Right renal cortex interstitium (tissue), 3 donors: ENCODE measurements around the gene SPTB. TPM values are rescaled to one million over a fixed set of nuclear protein-coding genes. Genes with fewer than 3 reads are reported as not detected.

Experiments used
- DNase-seq, 3 donors: peaks; one replicate each; pipeline ENCODE4 v3.0.0-alpha.2; 2013; ENCODE audit warnings: low read depth in 3 of 3, low spot score in 2 of 3
- polyA plus RNA-seq, 3 donors: library from polyadenylated mRNA; unstranded; fragments of 120-200 nt; gene quantifications; one replicate each; pipeline ENCODE4 v1.2.1, GENCODE V29; 2013; ENCODE audit not compliant: insufficient read length in 3 of 3

SPTB gene
- polyA plus RNA-seq, 3 donors = 11.0 to 13.2 (median 12.6) TPM

DNA sequence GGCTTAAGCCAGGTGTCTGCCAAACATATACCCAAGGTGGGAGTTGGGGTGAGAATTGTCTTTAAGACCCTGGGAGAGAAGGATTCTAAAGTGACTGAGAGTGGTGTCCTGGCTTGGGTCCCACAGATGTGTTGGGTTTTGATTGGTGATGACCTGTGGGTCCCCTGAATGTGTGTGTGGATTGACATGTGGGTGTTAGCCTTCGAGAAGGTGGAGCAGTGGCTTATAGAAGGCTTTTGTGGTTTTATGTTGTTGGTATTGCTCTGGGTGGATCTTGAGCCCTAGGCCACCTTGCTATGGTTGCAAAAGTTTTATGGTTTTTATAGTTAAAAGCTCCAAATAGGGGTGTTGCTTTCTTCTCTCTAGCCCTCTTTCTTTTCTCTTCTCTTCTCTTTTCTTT lies 145.8 kb downstream of the SPTB start:
- no peak for DNase-seq

- no peak for DNase-seq
Measured at GRCh38 chr14:64733321-64733720, 146.4 kb downstream of the SPTB start.

DNA sequence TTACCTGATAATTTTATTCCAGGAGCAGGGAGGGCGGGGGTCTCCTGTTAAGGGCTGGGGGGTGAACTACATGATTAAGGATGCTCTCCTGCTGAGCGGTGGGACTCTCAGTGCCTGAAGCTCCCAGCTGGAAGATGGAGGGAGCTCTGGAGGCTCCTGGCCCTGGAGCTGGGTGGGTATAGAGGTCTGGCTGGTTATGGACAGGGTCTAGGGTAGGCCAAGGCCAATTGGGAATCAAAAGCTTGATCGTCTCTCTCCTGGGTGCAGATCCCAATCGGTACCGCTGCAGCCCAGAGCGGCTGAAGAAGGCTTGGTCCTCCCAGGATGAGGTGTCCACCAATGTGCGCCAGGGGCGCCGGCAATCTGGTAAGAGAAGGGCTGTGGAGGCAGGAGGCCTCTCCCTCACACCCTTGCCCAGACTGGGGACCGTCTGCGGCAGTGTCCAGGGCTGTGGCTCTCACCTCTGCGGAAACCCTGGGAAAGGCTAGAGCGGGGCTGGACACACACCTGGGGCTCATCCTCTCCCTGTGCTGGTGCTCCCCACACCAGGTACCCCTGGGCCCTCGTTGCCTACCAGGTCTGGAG lies 147.1 kb downstream of the SPTB start:
- no peak for DNase-seq

GRCh38 chr14:64732066-64732465 lies 147.6 kb downstream of the SPTB start:
- no peak for DNase-seq

DNA sequence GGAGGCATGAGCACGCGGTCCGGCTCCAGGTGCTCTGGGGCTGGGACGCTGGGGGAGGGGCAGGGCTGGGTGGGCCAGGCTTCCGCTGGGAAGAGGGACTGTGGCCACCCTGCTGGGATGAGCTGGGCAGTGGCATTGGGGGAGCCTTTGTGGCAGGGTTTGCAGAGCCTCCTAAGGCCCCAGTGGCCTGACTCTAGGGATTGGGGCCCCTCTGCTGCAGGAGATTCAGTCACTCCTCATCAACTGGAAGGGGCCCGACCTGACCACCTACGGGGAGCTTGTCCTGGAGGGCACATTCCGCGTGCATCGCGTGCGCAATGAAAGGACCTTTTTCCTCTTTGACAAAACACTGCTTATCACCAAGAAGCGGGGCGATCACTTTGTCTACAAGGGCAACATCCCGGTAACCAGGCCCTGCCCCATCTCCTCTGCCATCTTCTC lies 148.5 kb downstream of the SPTB start:
- no peak for DNase-seq

DNA sequence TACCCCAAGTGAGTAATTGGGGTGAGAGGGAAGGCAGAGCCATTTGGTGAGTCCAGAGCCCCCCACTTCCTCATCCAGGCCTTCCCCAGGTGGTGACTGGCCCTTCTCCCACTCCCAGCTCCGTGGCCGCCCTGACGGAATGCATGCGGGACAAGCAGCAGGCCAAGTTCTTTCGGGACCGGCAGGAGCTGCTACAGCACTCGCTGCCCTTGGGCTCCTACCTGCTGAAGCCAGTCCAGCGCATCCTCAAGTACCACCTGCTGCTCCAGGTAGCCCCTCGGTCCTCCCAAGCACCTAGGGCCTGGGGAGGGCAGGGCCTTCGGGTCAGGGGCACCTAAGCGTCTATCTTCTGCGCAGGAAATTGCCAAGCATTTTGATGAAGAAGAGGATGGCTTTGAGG lies 149.0 kb downstream of the SPTB start:
- no peak for DNase-seq

DNA sequence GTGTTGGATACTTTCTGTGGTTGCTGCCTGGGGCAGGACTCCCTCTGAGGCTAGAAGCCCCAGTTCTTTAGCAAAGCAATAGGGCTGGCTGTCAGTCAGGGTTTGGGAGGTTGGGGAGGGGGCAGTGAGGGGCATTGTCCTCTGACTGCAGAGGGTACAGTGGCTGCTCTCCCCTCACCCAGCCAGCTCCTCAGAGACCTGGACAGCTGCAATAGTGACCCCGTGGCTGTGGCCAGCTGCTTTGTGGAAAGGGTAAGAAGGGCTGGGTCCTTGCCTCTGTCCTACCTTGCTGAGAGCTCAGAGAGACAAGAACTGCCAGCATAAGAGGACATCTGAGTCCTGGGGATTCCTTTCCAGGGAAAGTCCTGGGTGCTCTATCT lies 149.7 kb downstream of the SPTB start:
- no peak for DNase-seq

- DNase-seq = no peak
Measured at GRCh38 chr14:64729386-64730060, 150.2 kb downstream of the SPTB start.

- no peak for DNase-seq
Measured at GRCh38 chr14:64728856-64729255, 150.9 kb downstream of the SPTB start.

DNA sequence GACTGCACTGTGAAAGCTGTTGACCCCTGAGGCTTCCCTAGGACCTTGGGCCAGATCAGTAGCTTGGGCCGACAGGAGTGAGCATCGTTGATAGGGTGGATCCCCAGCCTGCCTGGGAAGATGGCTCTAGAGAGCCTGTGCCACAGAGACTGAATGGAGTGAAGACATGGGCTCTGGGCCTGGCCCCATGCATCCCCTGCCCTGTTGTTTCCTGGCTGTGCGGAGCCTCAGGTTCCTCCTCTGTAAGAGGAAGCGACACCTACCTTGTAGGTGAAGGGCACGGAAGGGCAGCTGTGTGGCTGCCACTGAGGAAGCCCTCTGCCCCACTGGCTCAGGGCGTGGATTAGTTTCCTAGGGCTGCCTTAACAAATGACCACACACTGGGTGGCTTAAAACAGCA lies 151.6 kb downstream of the SPTB start:
- no peak for DNase-seq

- no peak for DNase-seq
Measured at GRCh38 chr14:64727551-64728071, 152.1 kb downstream of the SPTB start.

- DNase-seq = no peak
Measured at GRCh38 chr14:64726585-64726890, 153.2 kb downstream of the SPTB start.

DNA sequence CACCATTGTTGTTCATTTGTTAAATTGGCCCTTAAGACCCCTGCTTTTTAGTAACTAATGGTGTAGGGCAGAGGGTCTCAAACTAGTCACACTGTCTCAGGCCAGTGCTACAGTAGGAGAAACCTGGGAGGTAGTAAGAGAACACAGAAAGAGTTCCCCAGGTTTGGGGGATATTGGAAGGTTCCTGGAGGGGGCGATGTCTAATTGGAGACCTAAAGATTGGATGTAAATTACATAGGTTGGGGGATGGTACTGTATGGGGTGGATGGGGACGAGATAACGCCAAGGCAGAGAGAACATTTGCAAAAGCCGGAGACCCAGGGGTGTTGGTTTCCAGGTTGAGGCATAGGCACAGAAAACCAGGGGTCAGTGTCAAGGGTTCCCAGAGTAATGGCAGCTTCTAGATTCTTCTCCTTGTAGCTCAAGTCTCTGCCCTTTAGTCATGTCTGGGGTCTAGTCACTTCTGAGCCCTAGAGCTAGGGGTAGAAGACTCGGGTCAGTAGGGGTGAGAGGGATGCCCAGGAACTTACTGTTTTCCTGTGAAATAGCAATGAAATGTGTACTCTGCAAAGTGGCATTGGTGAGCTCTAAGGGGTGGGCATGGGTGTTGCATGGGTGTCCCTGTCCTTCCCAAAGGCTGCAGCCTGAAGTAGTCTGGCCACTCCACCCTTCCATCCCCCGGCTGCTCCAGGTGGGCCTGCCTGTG lies 153.7 kb downstream of the SPTB start:
- no peak for DNase-seq

GRCh38 chr14:64725261-64725815 lies 154.4 kb downstream of the SPTB start:
- no peak for DNase-seq

DNA sequence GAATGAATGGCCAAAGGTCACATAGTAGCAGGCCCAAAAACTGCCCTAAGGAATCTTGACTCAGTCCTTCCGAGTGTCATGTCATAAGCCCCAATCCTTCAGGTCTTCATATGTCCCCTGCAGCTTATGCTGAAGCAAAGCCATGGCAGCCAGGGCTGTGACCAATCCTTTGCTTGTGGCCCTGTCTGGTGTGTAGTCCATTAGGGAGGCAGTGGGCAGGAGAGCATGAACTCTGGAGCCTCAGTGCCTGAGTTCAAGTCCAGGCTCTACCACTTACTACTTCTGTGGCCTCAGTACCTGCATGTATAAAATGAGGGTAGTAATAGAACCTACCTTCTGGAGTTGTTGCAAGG lies 155.2 kb downstream of the SPTB start:
- no peak for DNase-seq

GRCh38 chr14:64723691-64724577 lies 155.8 kb downstream of the SPTB start:
- DNase-seq = no peak

- no peak for DNase-seq
Measured at GRCh38 chr14:64722842-64723447, 156.8 kb downstream of the SPTB start.

DNA sequence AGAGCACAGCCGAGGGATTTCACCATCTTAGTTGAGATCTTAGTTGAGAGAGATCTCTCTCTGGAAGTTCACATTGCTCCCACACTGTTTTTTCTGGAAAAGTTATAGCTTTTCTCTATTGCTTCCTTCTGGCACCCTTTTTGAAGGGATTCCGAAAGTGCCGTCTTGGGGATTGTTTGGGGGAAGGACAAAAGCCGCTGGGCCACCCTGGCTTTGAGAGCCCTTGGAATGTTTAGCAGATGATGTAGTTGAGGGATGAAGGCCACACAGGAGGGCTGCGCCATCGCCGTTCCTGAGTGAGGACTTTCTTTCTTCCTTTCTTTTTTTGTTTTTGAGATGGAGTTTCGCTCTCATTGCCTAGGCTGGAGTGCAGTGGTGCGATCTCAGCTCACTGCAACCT lies 157.8 kb downstream of the SPTB start:
- DNase-seq = no peak

DNA sequence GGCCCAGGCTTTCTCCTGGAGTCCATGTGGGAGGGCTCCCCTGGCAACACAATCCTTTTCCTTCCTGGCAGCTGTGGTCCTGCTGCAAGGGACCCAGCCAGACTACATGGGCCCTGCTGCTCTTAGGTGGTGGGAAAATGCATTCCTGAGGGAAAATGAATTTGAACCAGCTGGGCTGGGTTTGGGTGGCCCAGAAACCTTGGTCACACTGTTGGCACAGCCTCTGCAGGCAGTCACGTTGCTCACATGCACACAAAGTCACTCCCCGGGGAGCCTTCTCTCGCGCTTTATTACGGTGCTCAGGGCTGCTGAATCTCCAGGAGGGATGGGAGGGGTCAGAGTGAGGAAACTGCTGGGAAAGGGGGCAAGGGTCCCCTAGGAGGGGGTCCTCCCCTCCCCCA lies 158.3 kb downstream of the SPTB start:
- DNase-seq = no peak

DNA sequence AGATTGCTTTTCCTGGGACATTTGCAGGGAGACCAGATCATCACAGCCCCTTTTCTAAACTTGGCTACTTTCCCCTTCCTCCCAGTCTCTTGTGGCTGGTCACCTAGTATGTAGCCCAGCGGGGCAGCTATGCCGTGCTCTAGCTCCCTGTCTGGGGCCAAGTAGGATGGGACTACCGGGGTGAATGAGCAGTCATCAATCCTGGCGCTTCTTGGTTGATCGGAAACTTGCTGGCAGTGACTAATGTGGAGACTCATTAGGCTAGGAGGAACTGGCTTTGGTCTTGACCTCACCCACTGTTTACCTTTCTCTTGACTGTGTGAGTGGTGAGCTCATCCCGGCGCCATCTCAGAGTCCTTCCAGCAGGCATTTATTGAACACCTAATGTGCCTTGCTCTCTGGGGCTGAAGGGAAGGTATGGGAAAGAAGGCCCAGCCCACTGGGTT lies 159.6 kb downstream of the SPTB start:
- DNase-seq = no peak
